Measurements from ENCODE around the gene SORD. TPM values are rescaled to one million over a fixed set of nuclear protein-coding genes. Genes with fewer than 3 reads are reported as not detected.

The SORD gene
- total RNA-seq, 1 donor from 2014 or later, result 23.2 TPM

DNA sequence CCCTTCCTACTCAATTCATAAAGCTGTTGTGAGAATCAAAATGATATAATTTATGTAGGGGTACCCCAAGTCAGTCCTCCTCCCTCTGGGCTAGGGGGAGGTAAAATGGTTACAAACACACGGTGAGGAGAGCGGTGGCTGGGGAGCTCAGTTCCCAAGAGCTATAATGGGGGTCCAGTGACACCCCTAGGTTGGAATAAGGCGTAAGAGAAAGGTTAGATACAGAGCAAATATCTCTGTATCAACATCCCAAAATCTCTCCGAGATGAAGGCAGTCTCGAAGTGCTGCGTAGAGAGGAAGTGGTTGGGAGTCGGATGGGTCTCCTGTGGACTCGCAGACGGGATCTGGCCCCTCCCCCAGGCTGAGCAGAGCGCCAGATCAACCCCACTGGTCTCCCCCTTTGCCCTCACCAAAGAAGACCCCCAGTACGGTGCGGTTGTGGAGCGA, 89.2 kb downstream of the SORD start:
- H3K4me3 ChIP-seq (ENCODE audit: low read depth, low read length), result peak overlapping the region; percentile 4
- TF ChIP-seq, protein P1, sequence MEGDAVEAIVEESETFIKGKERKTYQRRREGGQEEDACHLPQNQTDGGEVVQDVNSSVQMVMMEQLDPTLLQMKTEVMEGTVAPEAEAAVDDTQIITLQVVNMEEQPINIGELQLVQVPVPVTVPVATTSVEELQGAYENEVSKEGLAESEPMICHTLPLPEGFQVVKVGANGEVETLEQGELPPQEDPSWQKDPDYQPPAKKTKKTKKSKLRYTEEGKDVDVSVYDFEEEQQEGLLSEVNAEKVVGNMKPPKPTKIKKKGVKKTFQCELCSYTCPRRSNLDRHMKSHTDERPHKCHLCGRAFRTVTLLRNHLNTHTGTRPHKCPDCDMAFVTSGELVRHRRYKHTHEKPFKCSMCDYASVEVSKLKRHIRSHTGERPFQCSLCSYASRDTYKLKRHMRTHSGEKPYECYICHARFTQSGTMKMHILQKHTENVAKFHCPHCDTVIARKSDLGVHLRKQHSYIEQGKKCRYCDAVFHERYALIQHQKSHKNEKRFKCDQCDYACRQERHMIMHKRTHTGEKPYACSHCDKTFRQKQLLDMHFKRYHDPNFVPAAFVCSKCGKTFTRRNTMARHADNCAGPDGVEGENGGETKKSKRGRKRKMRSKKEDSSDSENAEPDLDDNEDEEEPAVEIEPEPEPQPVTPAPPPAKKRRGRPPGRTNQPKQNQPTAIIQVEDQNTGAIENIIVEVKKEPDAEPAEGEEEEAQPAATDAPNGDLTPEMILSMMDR (IDR thresholded peaks at IDR 0.05; ENCODE audit: insufficient read depth, low read length, severe bottlenecking), result no peak

DNA sequence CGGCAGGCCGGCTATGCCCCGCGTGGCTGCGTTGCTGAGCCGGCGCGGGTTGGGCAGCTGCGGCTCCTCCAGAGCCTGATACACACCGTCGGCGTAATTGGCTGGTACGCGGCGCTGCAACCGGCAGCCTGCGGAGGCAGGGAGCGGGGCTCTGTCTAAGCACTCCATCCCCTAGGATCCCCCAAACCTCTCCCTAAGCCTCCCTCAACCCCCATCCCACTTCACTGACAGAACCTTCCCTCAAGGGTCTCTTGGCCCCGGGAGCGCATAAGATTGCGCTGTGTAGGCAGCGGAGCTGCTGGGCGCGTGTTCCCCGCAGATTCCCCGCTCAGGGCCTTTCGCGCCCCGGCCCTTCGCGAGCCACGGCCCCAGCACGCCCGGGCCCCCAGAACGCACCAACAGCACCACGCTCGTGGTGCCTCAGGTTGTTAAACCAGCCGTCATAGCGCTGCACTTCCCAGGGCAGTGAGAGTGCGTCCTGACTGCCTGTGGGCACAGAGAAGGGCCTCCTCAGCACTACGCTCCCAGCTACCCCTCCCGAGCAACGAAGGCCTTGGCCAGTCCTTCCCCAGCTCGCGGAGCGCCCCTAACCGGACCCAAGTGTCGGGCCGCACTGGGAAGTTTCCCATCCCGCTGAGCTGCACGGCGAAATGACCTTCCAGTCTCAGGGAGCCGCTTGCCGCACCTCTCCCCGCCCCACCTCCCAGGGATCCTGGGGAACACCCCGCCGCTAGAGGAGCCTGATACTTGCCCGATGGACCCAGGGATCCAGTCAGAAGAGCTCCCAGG, 89.8 kb downstream of the SORD start:
- peak overlapping the region; percentile 4 for H3K4me3 ChIP-seq (ENCODE audit: low read depth, low read length)

More for the DNA sequence above, 89.2 kb downstream of the SORD start:
- H3K27me3 ChIP-seq (ENCODE audit: control insufficient read depth, insufficient read depth, low read length), result peaks cover 64% of the 10 kb centered on the region
- FAIRE-seq (no peak), DNase-seq (ENCODE audit: low read depth) (no peak)
- no peaks in the 10 kb centered on the region for H3K36me3 ChIP-seq (ENCODE audit: control insufficient read depth, insufficient read depth, low read length)

DNA sequence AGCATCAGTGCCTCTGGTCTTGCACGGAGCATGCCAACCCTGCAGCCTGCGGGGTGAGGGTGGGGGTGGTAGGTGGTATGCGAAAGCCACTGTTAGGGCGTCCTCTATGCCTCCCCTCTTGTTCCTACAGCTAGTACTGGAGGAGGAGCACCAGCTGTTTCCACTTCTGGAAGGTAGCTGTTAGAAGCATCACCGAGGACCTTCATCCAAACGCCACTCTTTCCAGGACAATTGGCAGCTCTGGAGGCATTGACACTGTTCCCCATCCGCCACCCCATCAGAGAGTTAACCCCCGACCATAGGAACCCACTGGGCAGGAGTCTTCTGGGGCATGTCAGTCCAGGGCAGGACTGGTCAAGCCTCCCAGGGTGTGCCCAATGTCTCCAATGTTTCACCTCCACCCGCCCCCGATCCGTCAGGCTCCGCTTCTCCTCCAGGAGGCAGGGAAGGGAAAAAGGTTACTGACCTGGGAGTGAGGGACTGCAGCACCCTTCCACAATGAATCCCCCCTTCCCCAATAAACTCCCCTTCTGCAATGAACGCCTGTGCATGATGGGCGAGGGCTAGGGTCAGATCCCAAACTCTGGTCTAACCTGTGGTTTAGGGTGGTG, 90.5 kb downstream of the SORD start:
- Histone ChIP-seq H3K36me3 (ENCODE audit: control insufficient read depth, insufficient read depth, low read length) (no peaks in the 10 kb centered on the region), H3K4me3 (ENCODE audit: low read depth, low read length) (no peak overlapping the region), H3K27me3 (ENCODE audit: control insufficient read depth, insufficient read depth, low read length) (peaks cover 64% of the 10 kb centered on the region)
- no peak for FAIRE-seq
- DNase-seq (ENCODE audit: low read depth), result no peak
- TF ChIP-seq, protein P1 (IDR thresholded peaks at IDR 0.05; ENCODE audit: insufficient read depth, low read length, severe bottlenecking), result no peak

More for the DNA sequence above, 89.8 kb downstream of the SORD start:
- Histone ChIP-seq H3K27me3 (ENCODE audit: control insufficient read depth, insufficient read depth, low read length) (peaks cover 64% of the 10 kb centered on the region), H3K36me3 (ENCODE audit: control insufficient read depth, insufficient read depth, low read length) (no peaks in the 10 kb centered on the region)
- FAIRE-seq, result no peak
- TF ChIP-seq, protein P1 (IDR thresholded peaks at IDR 0.05; ENCODE audit: insufficient read depth, low read length, severe bottlenecking), result no peak
- no peak for DNase-seq (ENCODE audit: low read depth)

DNA sequence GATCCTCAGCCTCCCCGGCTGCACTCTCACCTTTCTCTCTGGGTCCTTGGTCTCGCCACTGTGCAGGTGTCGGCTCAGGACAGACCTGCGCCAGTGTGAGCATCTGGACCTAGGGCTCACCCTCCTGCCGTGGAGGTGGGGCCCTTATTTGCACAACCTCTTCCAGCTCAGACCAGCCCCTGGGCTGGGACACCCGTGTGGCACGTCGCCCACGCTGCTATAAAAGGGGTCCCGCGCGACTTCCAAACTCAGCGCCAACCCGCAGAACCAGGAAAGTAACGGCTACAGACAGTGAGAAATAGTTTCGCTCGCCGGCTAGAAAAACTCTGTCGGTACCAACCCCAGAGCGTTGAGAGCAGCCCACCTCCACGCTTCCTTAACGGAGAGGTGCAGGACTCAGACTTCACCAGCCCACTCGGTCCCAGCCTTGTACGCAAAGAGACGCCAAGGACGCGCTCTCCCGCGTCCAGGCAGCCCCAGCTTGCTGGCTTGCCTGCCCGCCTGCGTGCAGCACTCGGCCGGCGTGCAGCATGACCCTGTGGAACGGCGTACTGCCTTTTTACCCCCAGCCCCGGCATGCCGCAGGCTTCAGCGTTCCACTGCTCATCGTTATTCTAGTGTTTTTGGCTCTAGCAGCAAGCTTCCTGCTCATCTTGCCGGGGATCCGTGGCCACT, 91.2 kb downstream of the SORD start, which contains the start of the genes DUOX2 and DUOXA2:
TSS of gene DUOX2 (minus strand) at position 97 of the 675 bp plus-strand sequence. CDS start 761 bp downstream, outside the sequence.
TSS of gene DUOXA2 (plus strand) at position 251 of the 675 bp plus-strand sequence. CDS start at position 531, 280 bp downstream.
- Histone ChIP-seq H3K4me3 (ENCODE audit: low read depth, low read length) (no peak within 1 kb of the TSS), H3K27me3 (ENCODE audit: control insufficient read depth, insufficient read depth, low read length) (peaks cover 64% of the 10 kb centered on the region), H3K36me3 (ENCODE audit: control insufficient read depth, insufficient read depth, low read length) (peaks cover 4% of the 10 kb centered on the region)
- TF ChIP-seq, protein P1 (IDR thresholded peaks at IDR 0.05; ENCODE audit: insufficient read depth, low read length, severe bottlenecking), result no peak
- FAIRE-seq (no peak), DNase-seq (ENCODE audit: low read depth) (no peak)

DNA sequence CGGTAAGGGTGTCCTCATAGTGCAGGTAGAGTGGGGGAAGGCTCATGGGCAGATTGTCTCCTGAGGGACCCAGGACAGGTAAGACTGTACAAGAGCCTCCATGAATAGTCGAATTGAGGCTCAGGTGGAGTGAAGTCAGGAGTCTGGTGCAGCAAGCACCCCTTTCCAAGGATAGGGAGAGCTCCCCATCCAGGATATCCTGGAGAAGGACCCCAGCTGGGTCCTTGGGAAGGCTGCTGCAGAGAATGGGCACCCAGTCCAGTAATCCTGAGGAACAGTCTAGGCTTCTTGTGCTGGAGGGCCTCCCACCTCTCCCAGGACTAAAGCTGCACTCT, 91.7 kb downstream of the SORD start:
- Histone ChIP-seq H3K36me3 (ENCODE audit: control insufficient read depth, insufficient read depth, low read length) (peaks cover 5% of the 10 kb centered on the region), H3K27me3 (ENCODE audit: control insufficient read depth, insufficient read depth, low read length) (peaks cover 62% of the 10 kb centered on the region), H3K4me3 (ENCODE audit: low read depth, low read length) (no peak overlapping the region)
- FAIRE-seq (no peak), DNase-seq (ENCODE audit: low read depth) (no peak)
- TF ChIP-seq, protein P1 (IDR thresholded peaks at IDR 0.05; ENCODE audit: insufficient read depth, low read length, severe bottlenecking), result no peak

All from bronchial epithelial cell (primary cell).